Kidney epithelial cell (primary cell): Measurements from ENCODE around the gene CIAO1. TPM values are rescaled to one million over a fixed set of nuclear protein-coding genes. Genes with fewer than 3 reads are reported as not detected.

Experiments used
- DNase-seq: peaks from one replicate; pipeline ENCODE4 v3.0.0-alpha.2; 2010; ENCODE audit warnings: low read depth
- H3K27me3 ChIP-seq: 2 replicates; pipeline ENCODE4 v1.6.0; 2011; ENCODE audit warnings: low read length; ENCODE audit not compliant: control insufficient read depth, insufficient read depth
- H3K36me3 ChIP-seq: 2 replicates; pipeline ENCODE4 v1.5.1; 2011; ENCODE audit warnings: low read length; ENCODE audit not compliant: control insufficient read depth, insufficient read depth
- H3K4me3 ChIP-seq: 2 replicates; pipeline ENCODE4 v1.5.1; 2011; ENCODE audit warnings: low read depth, mild to moderate bottlenecking, control low read depth, low read length
- total RNA-seq: library from RNA; depleted of rRNA; stranded (reverse); fragments of >200 nt; gene quantifications from 2 replicates; pipeline ENCODE4 v1.2.3, GENCODE V29; 2015
- TF ChIP-seq, protein P1 (sequence below): IDR thresholded peaks from 2 replicates; pipeline ENCODE4 v1.5.1; 2011; ENCODE audit warnings: mild to moderate bottlenecking, moderate library complexity, low read length, control low read depth, inconsistent platforms; ENCODE audit not compliant: insufficient read depth, poor library complexity, severe bottlenecking

The CIAO1 gene
- total RNA-seq, 1 donor from 2014 or later: 73.7 TPM

DNA sequence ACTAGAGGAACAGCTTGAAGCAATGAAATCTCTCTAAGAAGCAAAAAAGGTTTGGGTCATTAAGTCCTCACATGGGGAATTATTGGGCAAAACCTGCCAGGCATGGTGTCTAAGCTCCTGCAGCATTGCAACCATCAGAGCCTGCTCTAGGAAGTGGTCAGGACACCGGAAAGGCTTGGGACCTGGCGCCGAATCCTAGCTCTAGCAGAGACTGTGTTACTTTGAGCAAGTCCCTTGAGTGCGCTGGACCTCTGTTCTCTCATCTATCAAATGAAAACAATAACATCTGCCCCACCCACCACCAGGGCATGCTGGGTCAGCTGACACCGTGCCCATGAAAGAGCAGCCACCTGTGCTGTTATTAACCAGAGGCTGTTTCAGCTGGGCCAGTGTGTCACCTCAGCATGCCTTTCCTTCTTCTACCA, 6.5 kb upstream of the CIAO1 start:
- Histone ChIP-seq H3K27me3 (no peaks in the 10 kb centered on the region), H3K4me3 (no peak overlapping the region), H3K36me3 (peaks cover 1% of the 10 kb centered on the region)
- TF ChIP-seq, protein P1, sequence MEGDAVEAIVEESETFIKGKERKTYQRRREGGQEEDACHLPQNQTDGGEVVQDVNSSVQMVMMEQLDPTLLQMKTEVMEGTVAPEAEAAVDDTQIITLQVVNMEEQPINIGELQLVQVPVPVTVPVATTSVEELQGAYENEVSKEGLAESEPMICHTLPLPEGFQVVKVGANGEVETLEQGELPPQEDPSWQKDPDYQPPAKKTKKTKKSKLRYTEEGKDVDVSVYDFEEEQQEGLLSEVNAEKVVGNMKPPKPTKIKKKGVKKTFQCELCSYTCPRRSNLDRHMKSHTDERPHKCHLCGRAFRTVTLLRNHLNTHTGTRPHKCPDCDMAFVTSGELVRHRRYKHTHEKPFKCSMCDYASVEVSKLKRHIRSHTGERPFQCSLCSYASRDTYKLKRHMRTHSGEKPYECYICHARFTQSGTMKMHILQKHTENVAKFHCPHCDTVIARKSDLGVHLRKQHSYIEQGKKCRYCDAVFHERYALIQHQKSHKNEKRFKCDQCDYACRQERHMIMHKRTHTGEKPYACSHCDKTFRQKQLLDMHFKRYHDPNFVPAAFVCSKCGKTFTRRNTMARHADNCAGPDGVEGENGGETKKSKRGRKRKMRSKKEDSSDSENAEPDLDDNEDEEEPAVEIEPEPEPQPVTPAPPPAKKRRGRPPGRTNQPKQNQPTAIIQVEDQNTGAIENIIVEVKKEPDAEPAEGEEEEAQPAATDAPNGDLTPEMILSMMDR: no peak
- DNase-seq: no peak

DNA sequence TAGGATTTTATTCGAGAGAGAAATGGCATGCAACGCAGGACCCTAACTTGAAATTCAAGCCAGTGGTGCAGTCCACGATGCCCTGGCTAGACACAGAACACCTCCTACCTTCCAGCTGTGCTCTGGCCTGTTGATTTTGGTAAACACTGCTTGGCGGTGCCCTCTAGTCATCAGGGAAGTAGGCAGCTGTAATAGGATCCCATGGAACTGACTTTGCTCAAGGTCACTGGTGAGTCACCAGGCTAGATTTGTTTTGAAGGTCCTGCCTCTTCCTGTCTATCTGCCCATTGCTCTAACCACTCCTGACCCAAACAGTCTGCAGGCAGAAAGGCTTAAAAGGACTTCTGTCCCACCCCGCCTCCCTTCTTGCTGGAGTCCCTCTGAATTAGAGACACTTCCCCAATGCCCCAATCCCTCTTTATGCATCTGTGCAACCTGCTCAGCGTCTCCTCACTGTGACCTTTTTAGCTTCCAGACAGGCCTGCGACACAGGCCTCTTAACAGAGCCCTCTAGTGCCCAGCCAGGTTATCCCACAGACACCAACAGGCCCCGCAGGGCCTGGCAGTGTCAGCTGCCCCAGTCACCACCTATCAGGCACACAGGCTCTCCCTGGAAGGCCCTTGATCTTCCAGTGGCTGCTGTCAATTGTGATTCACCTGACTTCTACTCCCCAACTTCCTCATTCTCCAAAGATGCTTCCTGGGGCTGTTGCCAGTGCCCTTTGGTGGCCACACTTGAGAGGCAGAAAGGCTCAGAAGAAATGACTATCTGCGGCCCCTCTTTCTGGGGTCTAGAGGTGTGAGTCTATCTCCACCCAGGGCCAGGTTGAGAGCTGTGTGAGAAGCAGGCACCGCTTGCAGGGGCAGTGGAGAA, 5.4 kb upstream of the CIAO1 start:
- H3K36me3 ChIP-seq: peaks cover 1% of the 10 kb centered on the region
- DNase-seq: peak; percentile 74
- H3K27me3 ChIP-seq: no peaks in the 10 kb centered on the region
- TF ChIP-seq, protein P1: peak; percentile 56
- H3K4me3 ChIP-seq: no peak overlapping the region

DNA sequence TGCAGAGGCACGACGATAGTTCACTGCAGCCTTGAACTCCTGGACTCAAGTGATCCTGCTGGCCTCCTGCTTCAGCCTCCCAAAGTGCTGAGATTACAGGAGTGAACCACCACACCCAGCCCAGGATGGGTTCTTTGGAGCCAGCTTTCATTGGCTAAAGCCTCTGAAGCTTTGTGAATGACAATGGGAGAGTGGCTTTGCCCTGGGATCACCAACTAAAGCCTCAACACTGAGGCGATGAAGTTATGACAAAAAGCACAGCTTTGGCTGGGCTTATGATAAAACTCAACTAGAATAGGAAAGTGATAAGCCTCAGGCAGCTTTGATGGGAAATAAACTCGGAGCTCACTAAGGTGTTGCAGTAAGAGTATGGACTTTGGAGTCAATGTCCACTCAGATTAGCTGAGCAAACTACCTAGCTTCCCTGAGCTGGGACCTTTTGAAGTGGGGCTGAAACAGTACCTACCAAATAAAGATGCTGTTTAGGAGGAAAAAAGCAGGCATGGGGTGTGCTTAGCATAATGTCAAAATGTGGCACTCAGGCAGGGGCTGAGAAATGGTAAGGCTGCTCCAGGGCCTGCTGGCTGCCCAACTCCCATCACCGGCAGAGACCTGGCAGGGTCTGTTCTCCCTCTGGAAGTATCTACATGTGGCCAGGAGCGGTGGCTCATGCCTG, 4.6 kb upstream of the CIAO1 start:
- Histone ChIP-seq H3K4me3 (no peak overlapping the region), H3K27me3 (no peaks in the 10 kb centered on the region), H3K36me3 (peaks cover 1% of the 10 kb centered on the region)
- no peak for DNase-seq
- TF ChIP-seq, protein P1: no peak

DNA sequence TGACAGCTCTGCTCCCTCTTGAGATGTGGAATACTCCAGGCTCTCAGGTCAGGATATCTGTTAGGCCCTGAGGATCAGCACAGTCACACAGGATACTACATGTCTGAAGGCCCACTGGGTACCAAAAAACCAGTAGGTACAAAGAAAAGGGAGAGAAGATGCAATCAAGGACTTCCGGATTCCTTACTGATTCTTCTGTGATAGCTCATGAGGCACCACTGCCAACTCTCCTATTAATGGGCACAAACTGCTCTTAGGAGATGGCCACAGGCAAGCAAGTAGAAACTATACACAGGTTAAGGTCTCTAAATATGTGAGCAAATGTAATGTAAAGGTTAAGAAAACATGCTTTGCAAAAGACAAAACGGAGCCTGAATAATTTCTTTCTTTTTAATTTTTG, 3.7 kb upstream of the CIAO1 start:
- no peak for DNase-seq
- TF ChIP-seq, protein P1: no peak

DNA sequence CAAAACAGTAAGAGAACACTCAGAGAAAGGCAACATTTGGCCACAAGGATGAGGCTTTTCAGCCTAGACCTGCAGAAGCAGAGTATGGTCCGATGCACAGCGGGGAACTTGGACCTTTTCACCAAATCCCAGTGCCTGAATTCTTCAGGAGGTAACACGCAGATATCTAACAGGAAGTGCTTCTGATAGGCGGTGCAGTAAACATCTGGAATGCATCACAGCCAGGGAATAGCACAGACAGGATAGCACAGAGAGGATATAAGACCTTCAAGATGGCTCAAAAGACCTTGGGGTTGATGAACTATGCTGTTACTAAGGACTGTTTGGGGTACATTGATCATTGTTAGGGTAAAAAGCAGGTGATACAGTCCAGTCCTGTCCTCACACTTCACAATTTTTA, 1.9 kb upstream of the CIAO1 start:
- DNase-seq: no peak
- TF ChIP-seq, protein P1: no peak
- Histone ChIP-seq H3K36me3 (peaks cover 2% of the 10 kb centered on the region), H3K4me3 (peak overlapping the region; percentile 91), H3K27me3 (no peaks in the 10 kb centered on the region)

More for the DNA sequence above, 3.7 kb upstream of the CIAO1 start:
- Histone ChIP-seq H3K27me3 (no peaks in the 10 kb centered on the region), H3K4me3 (no peak overlapping the region), H3K36me3 (peaks cover 1% of the 10 kb centered on the region)
